NK-92 (cell line): Measurements from ENCODE around the gene CCDC88B.
"Not testable (repeated sequence)": the region's sequence is repeated elsewhere in the genome, so short reads cannot be mapped to it uniquely, and the experiment has no call there.

Experiments
- DNase-seq: peaks from one replicate; lab custom pipeline; 2025; ENCODE audit not compliant: unreplicated experiment; lab: John Stamatoyannopoulos, UW

CCDC88B gene

GRCh38 chr11:64304316-64305072 lies 35.5 kb upstream of the CCDC88B start:
- DNase-seq = no peak

- DNase-seq = peak; percentile 100
Observed at GRCh38 chr11:64305075-64305690, 34.8 kb upstream of the CCDC88B start, which contains the start of gene ESRRA. TSS of gene ESRRA (plus strand) at chr11:64305524. CDS start at chr11:64307180, 1,656 bp downstream.

- DNase-seq = no peak
Observed at GRCh38 chr11:64305691-64306562, 34.1 kb upstream of the CCDC88B start.

- DNase-seq = no peak
Observed at GRCh38 chr11:64306563-64306875, 33.5 kb upstream of the CCDC88B start.

GRCh38 chr11:64306876-64307622 lies 33.0 kb upstream of the CCDC88B start:
- DNase-seq = no peak

- DNase-seq = not testable (repeated sequence)
Observed at GRCh38 chr11:64307795-64308194, 32.2 kb upstream of the CCDC88B start.

GRCh38 chr11:64312947-64313346 lies 27.1 kb upstream of the CCDC88B start:
- no peak for DNase-seq

- no peak for DNase-seq
Observed at GRCh38 chr11:64313491-64314145, 26.4 kb upstream of the CCDC88B start.

- no peak for DNase-seq
Observed at GRCh38 chr11:64314146-64314804, 25.7 kb upstream of the CCDC88B start.

- DNase-seq = no peak
Observed at GRCh38 chr11:64314805-64315561, 25.0 kb upstream of the CCDC88B start.

- DNase-seq = not testable (repeated sequence)
Observed at GRCh38 chr11:64315667-64316526, 24.1 kb upstream of the CCDC88B start.

GRCh38 chr11:64316672-64317324 lies 23.2 kb upstream of the CCDC88B start:
- no peak for DNase-seq

- peak; percentile 88 for DNase-seq
Observed at GRCh38 chr11:64317325-64317960, 22.6 kb upstream of the CCDC88B start, which contains the start of gene TRMT112. TSS of gene TRMT112 (minus strand) at chr11:64317559. CDS start at chr11:64317526, 33 bp downstream.

GRCh38 chr11:64317961-64318765 lies 21.8 kb upstream of the CCDC88B start, which contains the start of gene PRDX5:
TSS of gene PRDX5 (plus strand) at chr11:64318121. CDS start at chr11:64318216, 95 bp downstream.
- peak; percentile 67 for DNase-seq

GRCh38 chr11:64318766-64319761 lies 20.9 kb upstream of the CCDC88B start:
- DNase-seq = no peak
